HEK293 (cell line): ENCODE data around the gene ZNF446.

ENCODE experiments used
- PRDM1 ChIP-seq: fragments of 450-650 bp; formaldehyde crosslinking; IDR thresholded peaks from 2 replicates; pipeline ENCODE4; 2016; ENCODE audit warnings: missing biosample characterization, missing genetic modification characterization
- SCRT2 ChIP-seq: fragments of 450-650 bp; formaldehyde crosslinking; IDR thresholded peaks from 2 replicates; pipeline ENCODE4 v1.5.1; 2016; ENCODE audit warnings: missing biosample characterization, missing genetic modification characterization
- ZBTB7A ChIP-seq: fragments of 450-650 bp; formaldehyde crosslinking; IDR thresholded peaks from 2 replicates; pipeline ENCODE4 v1.5.1; 2016; ENCODE audit warnings: low read depth, missing biosample characterization, missing genetic modification characterization
- ZNF324 ChIP-seq: fragments of 450-650 bp; formaldehyde crosslinking; IDR thresholded peaks from 2 replicates; pipeline ENCODE4 v1.5.1; 2016; ENCODE audit warnings: missing biosample characterization, missing genetic modification characterization
- ZNF530 ChIP-seq: fragments of 450-650 bp; formaldehyde crosslinking; IDR thresholded peaks from 2 replicates; pipeline ENCODE4 v1.5.1; 2016; ENCODE audit warnings: low read depth, missing biosample characterization, missing genetic modification characterization
- ZNF561 ChIP-seq: fragments of 450-650 bp; IDR thresholded peaks from 2 replicates; pipeline ENCODE4 v1.5.1; 2018; ENCODE audit warnings: missing biosample characterization, missing genetic modification characterization, borderline replicate concordance
- ZNF623 ChIP-seq: fragments of 450-650 bp; formaldehyde crosslinking; IDR thresholded peaks from 2 replicates; pipeline ENCODE4 v1.5.1; 2016; ENCODE audit warnings: missing biosample characterization, missing genetic modification characterization
- ZNF626 ChIP-seq: fragments of 450-650 bp; sonication (Bioruptor Pico); formaldehyde crosslinking; IDR thresholded peaks from 2 replicates; pipeline ENCODE4 v1.5.1; 2018; ENCODE audit warnings: missing biosample characterization, missing genetic modification characterization, inconsistent platforms
- TF ChIP-seq, protein P1 (sequence below): fragments of 450-650 bp; formaldehyde crosslinking; IDR thresholded peaks from 2 replicates; pipeline ENCODE4 v1.5.1; 2016; ENCODE audit warnings: missing biosample characterization, missing genetic modification characterization
- TF ChIP-seq, protein P2 (sequence below): fragments of 450-650 bp; formaldehyde crosslinking; IDR thresholded peaks from 2 replicates; pipeline ENCODE4 v1.5.1; 2016; ENCODE audit warnings: missing biosample characterization, missing genetic modification characterization
- TF ChIP-seq, protein P3 (sequence below): fragments of 450-650 bp; formaldehyde crosslinking; IDR thresholded peaks from 2 replicates; pipeline ENCODE4 v1.5.1; 2016; ENCODE audit warnings: missing biosample characterization, missing genetic modification characterization
- TF ChIP-seq, protein P4 (sequence below): fragments of 450-650 bp; formaldehyde crosslinking; IDR thresholded peaks from 2 replicates; pipeline ENCODE4 v1.5.0; 2017; ENCODE audit warnings: missing biosample characterization, missing genetic modification characterization, borderline replicate concordance
- TF ChIP-seq, protein P5 (sequence below): fragments of 450-650 bp; formaldehyde crosslinking; IDR thresholded peaks from 2 replicates; pipeline ENCODE4 v1.5.1; 2016; ENCODE audit warnings: missing biosample characterization, missing genetic modification characterization

- TF ChIP-seq, protein P1, sequence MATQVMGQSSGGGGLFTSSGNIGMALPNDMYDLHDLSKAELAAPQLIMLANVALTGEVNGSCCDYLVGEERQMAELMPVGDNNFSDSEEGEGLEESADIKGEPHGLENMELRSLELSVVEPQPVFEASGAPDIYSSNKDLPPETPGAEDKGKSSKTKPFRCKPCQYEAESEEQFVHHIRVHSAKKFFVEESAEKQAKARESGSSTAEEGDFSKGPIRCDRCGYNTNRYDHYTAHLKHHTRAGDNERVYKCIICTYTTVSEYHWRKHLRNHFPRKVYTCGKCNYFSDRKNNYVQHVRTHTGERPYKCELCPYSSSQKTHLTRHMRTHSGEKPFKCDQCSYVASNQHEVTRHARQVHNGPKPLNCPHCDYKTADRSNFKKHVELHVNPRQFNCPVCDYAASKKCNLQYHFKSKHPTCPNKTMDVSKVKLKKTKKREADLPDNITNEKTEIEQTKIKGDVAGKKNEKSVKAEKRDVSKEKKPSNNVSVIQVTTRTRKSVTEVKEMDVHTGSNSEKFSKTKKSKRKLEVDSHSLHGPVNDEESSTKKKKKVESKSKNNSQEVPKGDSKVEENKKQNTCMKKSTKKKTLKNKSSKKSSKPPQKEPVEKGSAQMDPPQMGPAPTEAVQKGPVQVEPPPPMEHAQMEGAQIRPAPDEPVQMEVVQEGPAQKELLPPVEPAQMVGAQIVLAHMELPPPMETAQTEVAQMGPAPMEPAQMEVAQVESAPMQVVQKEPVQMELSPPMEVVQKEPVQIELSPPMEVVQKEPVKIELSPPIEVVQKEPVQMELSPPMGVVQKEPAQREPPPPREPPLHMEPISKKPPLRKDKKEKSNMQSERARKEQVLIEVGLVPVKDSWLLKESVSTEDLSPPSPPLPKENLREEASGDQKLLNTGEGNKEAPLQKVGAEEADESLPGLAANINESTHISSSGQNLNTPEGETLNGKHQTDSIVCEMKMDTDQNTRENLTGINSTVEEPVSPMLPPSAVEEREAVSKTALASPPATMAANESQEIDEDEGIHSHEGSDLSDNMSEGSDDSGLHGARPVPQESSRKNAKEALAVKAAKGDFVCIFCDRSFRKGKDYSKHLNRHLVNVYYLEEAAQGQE (tag by site-specific recombination), result no peak
- no peak for TF ChIP-seq ZBTB7A
- TF ChIP-seq, protein P2, sequence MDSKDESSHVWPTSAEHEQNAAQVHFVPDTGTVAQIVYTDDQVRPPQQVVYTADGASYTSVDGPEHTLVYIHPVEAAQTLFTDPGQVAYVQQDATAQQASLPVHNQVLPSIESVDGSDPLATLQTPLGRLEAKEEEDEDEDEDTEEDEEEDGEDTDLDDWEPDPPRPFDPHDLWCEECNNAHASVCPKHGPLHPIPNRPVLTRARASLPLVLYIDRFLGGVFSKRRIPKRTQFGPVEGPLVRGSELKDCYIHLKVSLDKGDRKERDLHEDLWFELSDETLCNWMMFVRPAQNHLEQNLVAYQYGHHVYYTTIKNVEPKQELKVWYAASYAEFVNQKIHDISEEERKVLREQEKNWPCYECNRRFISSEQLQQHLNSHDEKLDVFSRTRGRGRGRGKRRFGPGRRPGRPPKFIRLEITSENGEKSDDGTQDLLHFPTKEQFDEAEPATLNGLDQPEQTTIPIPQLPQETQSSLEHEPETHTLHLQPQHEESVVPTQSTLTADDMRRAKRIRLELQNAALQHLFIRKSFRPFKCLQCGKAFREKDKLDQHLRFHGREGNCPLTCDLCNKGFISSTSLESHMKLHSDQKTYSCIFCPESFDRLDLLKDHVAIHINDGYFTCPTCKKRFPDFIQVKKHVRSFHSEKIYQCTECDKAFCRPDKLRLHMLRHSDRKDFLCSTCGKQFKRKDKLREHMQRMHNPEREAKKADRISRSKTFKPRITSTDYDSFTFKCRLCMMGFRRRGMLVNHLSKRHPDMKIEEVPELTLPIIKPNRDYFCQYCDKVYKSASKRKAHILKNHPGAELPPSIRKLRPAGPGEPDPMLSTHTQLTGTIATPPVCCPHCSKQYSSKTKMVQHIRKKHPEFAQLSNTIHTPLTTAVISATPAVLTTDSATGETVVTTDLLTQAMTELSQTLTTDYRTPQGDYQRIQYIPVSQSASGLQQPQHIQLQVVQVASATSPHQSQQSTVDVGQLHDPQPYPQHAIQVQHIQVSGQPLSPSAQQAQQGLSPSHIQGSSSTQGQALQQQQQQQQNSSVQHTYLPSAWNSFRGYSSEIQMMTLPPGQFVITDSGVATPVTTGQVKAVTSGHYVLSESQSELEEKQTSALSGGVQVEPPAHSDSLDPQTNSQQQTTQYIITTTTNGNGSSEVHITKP (tag by site-specific recombination), result no peak
- no peak for TF ChIP-seq ZNF324 (tag by site-specific recombination)
- TF ChIP-seq, protein P3, sequence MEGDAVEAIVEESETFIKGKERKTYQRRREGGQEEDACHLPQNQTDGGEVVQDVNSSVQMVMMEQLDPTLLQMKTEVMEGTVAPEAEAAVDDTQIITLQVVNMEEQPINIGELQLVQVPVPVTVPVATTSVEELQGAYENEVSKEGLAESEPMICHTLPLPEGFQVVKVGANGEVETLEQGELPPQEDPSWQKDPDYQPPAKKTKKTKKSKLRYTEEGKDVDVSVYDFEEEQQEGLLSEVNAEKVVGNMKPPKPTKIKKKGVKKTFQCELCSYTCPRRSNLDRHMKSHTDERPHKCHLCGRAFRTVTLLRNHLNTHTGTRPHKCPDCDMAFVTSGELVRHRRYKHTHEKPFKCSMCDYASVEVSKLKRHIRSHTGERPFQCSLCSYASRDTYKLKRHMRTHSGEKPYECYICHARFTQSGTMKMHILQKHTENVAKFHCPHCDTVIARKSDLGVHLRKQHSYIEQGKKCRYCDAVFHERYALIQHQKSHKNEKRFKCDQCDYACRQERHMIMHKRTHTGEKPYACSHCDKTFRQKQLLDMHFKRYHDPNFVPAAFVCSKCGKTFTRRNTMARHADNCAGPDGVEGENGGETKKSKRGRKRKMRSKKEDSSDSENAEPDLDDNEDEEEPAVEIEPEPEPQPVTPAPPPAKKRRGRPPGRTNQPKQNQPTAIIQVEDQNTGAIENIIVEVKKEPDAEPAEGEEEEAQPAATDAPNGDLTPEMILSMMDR, result no peak
- TF ChIP-seq, protein P4, sequence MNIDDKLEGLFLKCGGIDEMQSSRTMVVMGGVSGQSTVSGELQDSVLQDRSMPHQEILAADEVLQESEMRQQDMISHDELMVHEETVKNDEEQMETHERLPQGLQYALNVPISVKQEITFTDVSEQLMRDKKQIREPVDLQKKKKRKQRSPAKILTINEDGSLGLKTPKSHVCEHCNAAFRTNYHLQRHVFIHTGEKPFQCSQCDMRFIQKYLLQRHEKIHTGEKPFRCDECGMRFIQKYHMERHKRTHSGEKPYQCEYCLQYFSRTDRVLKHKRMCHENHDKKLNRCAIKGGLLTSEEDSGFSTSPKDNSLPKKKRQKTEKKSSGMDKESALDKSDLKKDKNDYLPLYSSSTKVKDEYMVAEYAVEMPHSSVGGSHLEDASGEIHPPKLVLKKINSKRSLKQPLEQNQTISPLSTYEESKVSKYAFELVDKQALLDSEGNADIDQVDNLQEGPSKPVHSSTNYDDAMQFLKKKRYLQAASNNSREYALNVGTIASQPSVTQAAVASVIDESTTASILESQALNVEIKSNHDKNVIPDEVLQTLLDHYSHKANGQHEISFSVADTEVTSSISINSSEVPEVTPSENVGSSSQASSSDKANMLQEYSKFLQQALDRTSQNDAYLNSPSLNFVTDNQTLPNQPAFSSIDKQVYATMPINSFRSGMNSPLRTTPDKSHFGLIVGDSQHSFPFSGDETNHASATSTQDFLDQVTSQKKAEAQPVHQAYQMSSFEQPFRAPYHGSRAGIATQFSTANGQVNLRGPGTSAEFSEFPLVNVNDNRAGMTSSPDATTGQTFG (tag by site-specific recombination), result no peak
- TF ChIP-seq PRDM1 (tag by site-specific recombination), result no peak
- no peak for TF ChIP-seq ZNF626 (tag by site-specific recombination)
- no peak for TF ChIP-seq SCRT2 (tag by site-specific recombination)
- TF ChIP-seq, protein P5, sequence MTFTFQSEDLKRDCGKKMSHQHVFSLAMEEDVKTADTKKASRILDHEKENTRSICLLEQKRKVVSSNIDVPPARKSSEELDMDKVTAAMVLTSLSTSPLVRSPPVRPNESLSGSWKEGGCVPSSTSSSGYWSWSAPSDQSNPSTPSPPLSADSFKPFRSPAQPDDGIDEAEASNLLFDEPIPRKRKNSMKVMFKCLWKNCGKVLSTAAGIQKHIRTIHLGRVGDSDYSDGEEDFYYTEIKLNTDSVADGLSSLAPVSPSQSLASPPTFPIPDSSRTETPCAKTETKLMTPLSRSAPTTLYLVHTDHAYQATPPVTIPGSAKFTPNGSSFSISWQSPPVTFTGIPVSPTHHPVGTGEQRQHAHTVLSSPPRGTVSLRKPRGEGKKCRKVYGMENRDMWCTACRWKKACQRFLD (tag by site-specific recombination), result no peak
- TF ChIP-seq ZNF561, result no peak
- no peak for TF ChIP-seq ZNF623 (tag by site-specific recombination)
- no peak for TF ChIP-seq ZNF530 (tag by site-specific recombination)
These were observed 47.5 kb upstream of the ZNF446 start for GRCh38 chr19:58428617-58429016.
